A549 (cell line): Measurements from ENCODE around the gene KIF21B. TPM values are rescaled to one million over a fixed set of nuclear protein-coding genes. Genes with fewer than 3 reads are reported as not detected.

Experiments
- ATAC-seq, 2 experiments: fragments of 200-7000 bp in 1 of 2; fragments of >200 bp in 1 of 2; cut with Nextera tagmentation in 1 of 2; cut with Tn5 transposase in 1 of 2; 3 replicates each; pipeline versions ENCODE4 v1.8.0 to v1.9.1; 2018 to 2020; ENCODE audit warnings: mild to moderate bottlenecking in 1 of 2, moderate library complexity in 1 of 2
- CTCF ChIA-PET: fragments of 300-600 bp; sonication (Branson Sonifier 250); formaldehyde crosslinking; extraction: SDS; loops from one replicate; lab custom pipeline; 2021; ENCODE audit warnings: antibody characterized with exemption, inconsistent platforms; lab: Yijun Ruan, JAX
- POLR2A ChIA-PET: fragments of 350-600 bp; formaldehyde crosslinking; extraction: SDS; loops from one replicate; lab custom pipeline; 2021; ENCODE audit warnings: antibody characterized with exemption, inconsistent platforms; lab: Yijun Ruan, JAX
- DNase-seq, 2 experiments: peaks; one replicate each; pipeline versions ENCODE4 v3.0.0 to v3.0.0-alpha.2; 2011 to 2016; ENCODE audit warnings: low read depth in 1 of 2, low spot score in 1 of 2
- FAIRE-seq: peaks from 2 replicates; lab custom pipeline; 2011; peaks lifted over from hg19 to GRCh38; lab: Jason Lieb, UNC
- H3K27ac ChIP-seq, 2 experiments: fragments of >200 bp; sonication (Bioruptor Twin); formaldehyde crosslinking; 3 replicates each; pipeline ENCODE4 v1.5.1; 2016 to 2017
- H3K4me1 ChIP-seq: fragments of >200 bp; sonication (Bioruptor Twin); formaldehyde crosslinking; 3 replicates; pipeline ENCODE4 v1.6.1; 2016
- H3K4me2 ChIP-seq: fragments of >200 bp; sonication (Bioruptor Twin); formaldehyde crosslinking; 3 replicates; pipeline ENCODE4 v1.6.1; 2016
- H3K4me3 ChIP-seq: fragments of >200 bp; sonication (Bioruptor Twin); formaldehyde crosslinking; 3 replicates; pipeline ENCODE4 v1.5.1; 2016
- H3K9me3 ChIP-seq: fragments of >200 bp; sonication (Bioruptor Twin); formaldehyde crosslinking; 3 replicates; pipeline ENCODE4 v1.6.1; 2016
- BHLHE40 ChIP-seq: IDR thresholded peaks from 2 replicates; pipeline ENCODE4 v1.6.1; 2012; ENCODE audit warnings: low read depth, low read length, inconsistent platforms
- CEBPB ChIP-seq, 2 experiments: fragments of >200 bp in 1 of 2; sonication (Bioruptor Twin) in 1 of 2; formaldehyde crosslinking in 1 of 2; IDR thresholded peaks; 2 replicates each; pipeline ENCODE4 v1.6.1; 2012 to 2016
- CTCF ChIP-seq: fragments of >200 bp; sonication (Bioruptor Twin); formaldehyde crosslinking; IDR thresholded peaks from 3 replicates; pipeline ENCODE4 v1.5.1; 2016
- EHMT2 ChIP-seq: fragments of 200-600 bp; sonication (generic); IDR thresholded peaks from 2 replicates; pipeline ENCODE4 v1.6.1; 2016; ENCODE audit warnings: antibody characterized with exemption, low read depth, mild to moderate bottlenecking, moderate library complexity
- ESRRA ChIP-seq: fragments of 150-350 bp; IDR thresholded peaks from 2 replicates; pipeline ENCODE4 v1.6.1; 2014; ENCODE audit warnings: mild to moderate bottlenecking, low read length, borderline replicate concordance
- FOSB ChIP-seq: fragments of 250-450 bp; sonication (Bioruptor Pico); IDR thresholded peaks from 2 replicates; pipeline ENCODE4 v1.5.0; 2020; ENCODE audit warnings: mild to moderate bottlenecking, moderate library complexity
- HDAC2 ChIP-seq: fragments of 200-600 bp; sonication (generic); IDR thresholded peaks from 2 replicates; pipeline ENCODE4 v1.6.1; 2016
- HOXA7 ChIP-seq: fragments of 250-450 bp; sonication (Bioruptor Pico); IDR thresholded peaks from 2 replicates; pipeline ENCODE4 v1.5.0; 2020; ENCODE audit warnings: mild to moderate bottlenecking, moderate library complexity
- HOXB13 ChIP-seq: fragments of 250-450 bp; sonication (Bioruptor Pico); IDR thresholded peaks from 2 replicates; pipeline ENCODE4 v1.5.0; 2020; ENCODE audit warnings: low read depth, mild to moderate bottlenecking, moderate library complexity
- HOXB5 ChIP-seq: fragments of 250-450 bp; sonication (Bioruptor Pico); IDR thresholded peaks from 2 replicates; pipeline ENCODE4 v1.5.0; 2020; ENCODE audit warnings: mild to moderate bottlenecking, moderate library complexity
- JUNB ChIP-seq: fragments of >200 bp; sonication (Bioruptor Twin); formaldehyde crosslinking; IDR thresholded peaks from 2 replicates; pipeline ENCODE4 v1.6.1; 2016
- KDM1A ChIP-seq: fragments of 200-600 bp; sonication (generic); IDR thresholded peaks from 2 replicates; pipeline ENCODE4 v1.6.1; 2016; ENCODE audit warnings: low read depth, mild to moderate bottlenecking
- MYC ChIP-seq: IDR thresholded peaks from 2 replicates; pipeline ENCODE4 v1.6.1; 2012; ENCODE audit warnings: mild to moderate bottlenecking, inconsistent platforms, low read length, improper control_type of control experiment, borderline replicate concordance
- NPAS2 ChIP-seq: fragments of 250-450 bp; sonication (Bioruptor Pico); IDR thresholded peaks from 2 replicates; pipeline ENCODE4 v1.8.0; 2022; ENCODE audit warnings: mild to moderate bottlenecking, moderate library complexity, borderline replicate concordance
- NR3C1 ChIP-seq: fragments of >200 bp; sonication (Bioruptor Twin); formaldehyde crosslinking; IDR thresholded peaks from 3 replicates; pipeline ENCODE4 v1.6.1; 2017
- PBX3 ChIP-seq: IDR thresholded peaks from 2 replicates; pipeline ENCODE4 v1.6.1; 2012
- PHF8 ChIP-seq: fragments of 200-600 bp; sonication (generic); IDR thresholded peaks from 2 replicates; pipeline ENCODE4 v1.6.1; 2016; ENCODE audit warnings: low read depth, mild to moderate bottlenecking, antibody characterized with exemption, moderate library complexity, borderline replicate concordance
- POLR2A ChIP-seq: IDR thresholded peaks from 2 replicates; pipeline ENCODE4 v1.6.1; 2012; ENCODE audit warnings: mild to moderate bottlenecking, low read length
- RCOR1 ChIP-seq: fragments of 150-350 bp; IDR thresholded peaks from 2 replicates; pipeline ENCODE4 v1.6.1; 2014; ENCODE audit warnings: antibody characterized with exemption, low read length, low read depth
- REST ChIP-seq: fragments of 200-600 bp; sonication (generic); IDR thresholded peaks from 2 replicates; pipeline ENCODE4 v1.6.1; 2016; ENCODE audit warnings: antibody characterized with exemption, mild to moderate bottlenecking, moderate library complexity
- RFX5 ChIP-seq: fragments of 450-650 bp; IDR thresholded peaks from 2 replicates; pipeline ENCODE4 v1.7.1; 2014; ENCODE audit warnings: antibody characterized with exemption, mild to moderate bottlenecking, moderate library complexity
- RNF2 ChIP-seq: fragments of 200-600 bp; sonication (generic); IDR thresholded peaks from 2 replicates; pipeline ENCODE4 v1.6.1; 2016; ENCODE audit warnings: low read depth, mild to moderate bottlenecking, antibody characterized with exemption, moderate library complexity, borderline replicate concordance
- SMC3 ChIP-seq: fragments of >200 bp; sonication (Bioruptor Twin); formaldehyde crosslinking; IDR thresholded peaks from 3 replicates; pipeline ENCODE4 v1.6.1; 2018; ENCODE audit warnings: inconsistent platforms
- SREBF2 ChIP-seq: fragments of 450-650 bp; IDR thresholded peaks from 2 replicates; pipeline ENCODE4 v1.6.1; 2014; ENCODE audit warnings: mild to moderate bottlenecking, moderate library complexity
- TFCP2L1 ChIP-seq: fragments of 250-450 bp; sonication (Bioruptor Pico); IDR thresholded peaks from 2 replicates; pipeline ENCODE4 v1.5.0; 2021; ENCODE audit warnings: mild to moderate bottlenecking
- ZFP36 ChIP-seq: fragments of 450-650 bp; IDR thresholded peaks from 2 replicates; pipeline ENCODE4 v1.6.1; 2014; ENCODE audit warnings: borderline replicate concordance; ENCODE audit not compliant: partially characterized antibody
- ZNF302 ChIP-seq: fragments of 250-450 bp; sonication (Bioruptor Pico); IDR thresholded peaks from 2 replicates; pipeline ENCODE4 v1.9.0; 2021; ENCODE audit warnings: inconsistent platforms, mild to moderate bottlenecking, moderate library complexity
- ZSCAN20 ChIP-seq: fragments of 250-450 bp; sonication (Bioruptor Pico); IDR thresholded peaks from 2 replicates; pipeline ENCODE4 v1.8.0; 2022; ENCODE audit warnings: mild to moderate bottlenecking, moderate library complexity
- WGBS: methylation state at CpG from one replicate; pipeline ENCODE4 v1.1.6; 2017; ENCODE audit errors: missing lambda C conversion rate; 5-methylcytosine and 5-hydroxymethylcytosine counted together
- polyA plus RNA-seq, 4 experiments: library from polyadenylated mRNA; depleted of rRNA in 3 of 4; stranded (reverse); fragments of >200 nt; fragmentation: RNase III in 1 of 4; extraction: RNeasy Plus Mini Kit Qiagen cat#74134 plus additional on column Dnase treatment in 1 of 4; gene quantifications; 2 replicates in 3 of 4; 3 replicates in 1 of 4; pipeline ENCODE4 v1.2.3, GENCODE V29; 2011 to 2017
- TF ChIP-seq, protein P1 (sequence below): fragments of 250-450 bp; sonication (Bioruptor Pico); IDR thresholded peaks from 2 replicates; pipeline ENCODE4 v1.5.0; 2021; ENCODE audit warnings: mild to moderate bottlenecking, moderate library complexity, borderline replicate concordance
- TF ChIP-seq, protein P2 (sequence below): fragments of >200 bp; sonication (Bioruptor Twin); formaldehyde crosslinking; IDR thresholded peaks from 2 replicates; pipeline ENCODE4 v1.6.1; 2016
- TF ChIP-seq, protein P3 (sequence below): IDR thresholded peaks from 2 replicates; pipeline ENCODE4 v1.6.1; 2012; ENCODE audit warnings: low read depth, borderline replicate concordance

The KIF21B gene
- polyA plus RNA-seq, 2 of the 4 experiments (the other 2 are of a cell fraction), result 1.4 to 3.8 TPM

DNA sequence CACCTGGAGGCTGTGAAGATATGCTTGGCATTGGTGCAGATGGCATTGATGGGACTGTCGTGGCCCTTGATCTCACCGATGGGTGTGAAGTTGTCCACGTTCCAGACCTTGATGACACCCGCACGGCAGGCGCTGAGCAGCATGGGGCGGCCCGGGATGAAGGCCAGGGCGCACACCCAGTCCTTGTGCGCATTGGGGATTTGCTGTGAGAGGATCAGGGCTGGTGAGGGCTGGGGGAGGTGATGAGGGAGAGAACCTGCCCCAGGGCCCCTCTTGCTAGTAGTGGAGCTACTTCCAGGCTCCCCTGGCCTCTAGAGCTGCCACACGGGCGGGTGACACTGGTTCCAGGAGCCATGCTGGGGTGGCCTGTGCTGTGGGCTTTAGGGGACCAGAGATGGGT, 48.8 kb downstream of the KIF21B start:
- ChIA-PET CTCF (interaction anchor here (0.6 to 1.8 kb wide), 7 partner anchors 11 to 144 kb away, joined by 3 to 9 read pairs (median 3); no protein-coding TSS in a partner anchor), POLR2A (no interaction called here)
- no peak for TF ChIP-seq BHLHE40
- no peak for TF ChIP-seq KDM1A
- TF ChIP-seq EHMT2, result no peak
- no peak for TF ChIP-seq MYC
- no peak for TF ChIP-seq SREBF2
- TF ChIP-seq, protein P1, sequence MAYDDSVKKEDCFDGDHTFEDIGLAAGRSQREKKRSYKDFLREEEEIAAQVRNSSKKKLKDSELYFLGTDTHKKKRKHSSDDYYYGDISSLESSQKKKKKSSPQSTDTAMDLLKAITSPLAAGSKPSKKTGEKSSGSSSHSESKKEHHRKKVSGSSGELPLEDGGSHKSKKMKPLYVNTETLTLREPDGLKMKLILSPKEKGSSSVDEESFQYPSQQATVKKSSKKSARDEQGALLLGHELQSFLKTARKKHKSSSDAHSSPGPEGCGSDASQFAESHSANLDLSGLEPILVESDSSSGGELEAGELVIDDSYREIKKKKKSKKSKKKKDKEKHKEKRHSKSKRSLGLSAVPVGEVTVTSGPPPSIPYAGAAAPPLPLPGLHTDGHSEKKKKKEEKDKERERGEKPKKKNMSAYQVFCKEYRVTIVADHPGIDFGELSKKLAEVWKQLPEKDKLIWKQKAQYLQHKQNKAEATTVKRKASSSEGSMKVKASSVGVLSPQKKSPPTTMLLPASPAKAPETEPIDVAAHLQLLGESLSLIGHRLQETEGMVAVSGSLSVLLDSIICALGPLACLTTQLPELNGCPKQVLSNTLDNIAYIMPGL (CRISPR knock-in tag), result no peak
- TF ChIP-seq ESRRA, result no peak
- no peak for TF ChIP-seq ZSCAN20
- TF ChIP-seq POLR2A, result no peak
- TF ChIP-seq FOSB (CRISPR knock-in tag), result no peak
- TF ChIP-seq ZNF302 (CRISPR knock-in tag), result no peak
- TF ChIP-seq TFCP2L1, result no peak
- no peak for TF ChIP-seq NR3C1
- no peak for TF ChIP-seq SMC3
- TF ChIP-seq PBX3, result no peak
- TF ChIP-seq, protein P2, sequence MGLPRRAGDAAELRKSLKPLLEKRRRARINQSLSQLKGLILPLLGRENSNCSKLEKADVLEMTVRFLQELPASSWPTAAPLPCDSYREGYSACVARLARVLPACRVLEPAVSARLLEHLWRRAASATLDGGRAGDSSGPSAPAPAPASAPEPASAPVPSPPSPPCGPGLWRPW, result no peak
- TF ChIP-seq CTCF, result no peak
- TF ChIP-seq PHF8, result no peak
- no peak for TF ChIP-seq NPAS2 (CRISPR knock-in tag)
- no peak for TF ChIP-seq HOXB13 (CRISPR knock-in tag)
- DNase-seq (no peak), FAIRE-seq (no peak), ATAC-seq (no peak)
- Histone ChIP-seq H3K4me2 (no peak overlapping the region), H3K9me3 (no peaks in the 10 kb centered on the region), H3K4me1 (peaks cover 15% of the 10 kb centered on the region), H3K4me3 (no peak overlapping the region), H3K27ac (no peak overlapping the region)
- 94% methylated on average over 10 of the region's 12 CpGs for WGBS

GRCh38 chr1:200973937-200974657, 49.4 kb downstream of the KIF21B start:
- peak overlapping the region in 1 of 2 experiments; percentile 9; a peak in 1 of 6 replicates for H3K27ac ChIP-seq
- H3K4me2 ChIP-seq, result no peak overlapping the region
- H3K4me1 ChIP-seq, result peaks cover 19% of the 10 kb centered on the region
- WGBS, result 83% methylated on average over 14 of the region's 19 CpGs
- H3K9me3 ChIP-seq, result no peaks in the 10 kb centered on the region
- FAIRE-seq (no peak), ATAC-seq (no peak), DNase-seq (no peak)
- H3K4me3 ChIP-seq, result no peak overlapping the region
- ChIA-PET POLR2A (no interaction called here), CTCF (interaction anchor here (0.8 to 4.9 kb wide), 10 partner anchors 14 to 145 kb away, joined by 3 to 82 read pairs (median 25); partner anchors contain the start of genes INAVA and KIF21B)
- TF ChIP-seq HDAC2 (no peak), HOXA7 (CRISPR knock-in tag) (no peak), JUNB (no peak), PHF8 (no peak), HOXB5 (CRISPR knock-in tag) (no peak), CEBPB (IDR thresholded peaks at IDR 0.05) (no peak), ZFP36 (no peak), REST (no peak), RNF2 (no peak), RCOR1 (no peak), RFX5 (no peak)
- TF ChIP-seq, protein P3, sequence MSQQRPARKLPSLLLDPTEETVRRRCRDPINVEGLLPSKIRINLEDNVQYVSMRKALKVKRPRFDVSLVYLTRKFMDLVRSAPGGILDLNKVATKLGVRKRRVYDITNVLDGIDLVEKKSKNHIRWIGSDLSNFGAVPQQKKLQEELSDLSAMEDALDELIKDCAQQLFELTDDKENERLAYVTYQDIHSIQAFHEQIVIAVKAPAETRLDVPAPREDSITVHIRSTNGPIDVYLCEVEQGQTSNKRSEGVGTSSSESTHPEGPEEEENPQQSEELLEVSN, result no peak
